Peyer's patch (tissue), 4 donors: ENCODE results near the gene CDX1. TPM values are rescaled to one million over a fixed set of nuclear protein-coding genes. Genes with fewer than 3 reads are reported as not detected.
"Not testable (repeated sequence)": the region's sequence is repeated elsewhere in the genome, so short reads cannot be mapped to it uniquely, and the experiment has no call there.

Experiments used
- DNase-seq, 3 donors: peaks; one replicate each; pipeline ENCODE4 v3.0.0-alpha.2; 2017 to 2019
- H3K27ac ChIP-seq, 4 donors: fragments of 200-600 bp; sonication (generic); one replicate each; pipeline ENCODE4 v1.5.1; 2016 to 2019
- H3K27me3 ChIP-seq, 2 donors: fragments of 200-600 bp; sonication (generic); one replicate each; pipeline ENCODE4 v1.5.1; 2019
- H3K36me3 ChIP-seq, 3 donors: fragments of 200-600 bp; sonication (generic); one replicate each; pipeline ENCODE4 v1.5.1; 2016 to 2019
- H3K4me1 ChIP-seq, 4 donors: fragments of 200-600 bp; sonication (generic); one replicate each; pipeline ENCODE4 v1.5.1; 2016 to 2019
- H3K4me3 ChIP-seq, 4 donors: fragments of 200-600 bp; sonication (generic); 1 replicate in 3 of 4; 2 replicates in 1 of 4; pipeline ENCODE4 v1.5.1; 2016 to 2019; ENCODE audit warnings: mild to moderate bottlenecking in 1 of 4
- H3K9me3 ChIP-seq, 4 donors: fragments of 200-600 bp; sonication (generic); one replicate each; pipeline ENCODE4 v1.5.1; 2016 to 2019; ENCODE audit warnings: mild to moderate bottlenecking in 1 of 4
- POLR2A ChIP-seq, 2 donors: fragments of 450-650 bp; IDR thresholded peaks; one replicate each; pipeline ENCODE4 v1.5.1; 2017; ENCODE audit warnings: antibody characterized with exemption in 2 of 2, mild to moderate bottlenecking in 2 of 2, moderate library complexity in 2 of 2
- total RNA-seq, 4 donors: library from RNA; depleted of rRNA; stranded (reverse); fragments of >200 nt; gene quantifications; one replicate each; pipeline ENCODE4 v1.1.0, GENCODE V29; 2016
- TF ChIP-seq, protein P1 (sequence below), 6 experiments: fragments of 450-650 bp in 4 of 6; fragments of 200-600 bp in 2 of 6; sonication (generic) in 1 of 6; IDR thresholded peaks; one replicate each; pipeline ENCODE4 v1.5.1; 2017 to 2019; ENCODE audit warnings: antibody characterized with exemption in 6 of 6, mild to moderate bottlenecking in 3 of 6, moderate library complexity in 1 of 6

The CDX1 gene
- total RNA-seq, 4 donors from 2014 or later: 177 to 429 (median 370) TPM

DNA sequence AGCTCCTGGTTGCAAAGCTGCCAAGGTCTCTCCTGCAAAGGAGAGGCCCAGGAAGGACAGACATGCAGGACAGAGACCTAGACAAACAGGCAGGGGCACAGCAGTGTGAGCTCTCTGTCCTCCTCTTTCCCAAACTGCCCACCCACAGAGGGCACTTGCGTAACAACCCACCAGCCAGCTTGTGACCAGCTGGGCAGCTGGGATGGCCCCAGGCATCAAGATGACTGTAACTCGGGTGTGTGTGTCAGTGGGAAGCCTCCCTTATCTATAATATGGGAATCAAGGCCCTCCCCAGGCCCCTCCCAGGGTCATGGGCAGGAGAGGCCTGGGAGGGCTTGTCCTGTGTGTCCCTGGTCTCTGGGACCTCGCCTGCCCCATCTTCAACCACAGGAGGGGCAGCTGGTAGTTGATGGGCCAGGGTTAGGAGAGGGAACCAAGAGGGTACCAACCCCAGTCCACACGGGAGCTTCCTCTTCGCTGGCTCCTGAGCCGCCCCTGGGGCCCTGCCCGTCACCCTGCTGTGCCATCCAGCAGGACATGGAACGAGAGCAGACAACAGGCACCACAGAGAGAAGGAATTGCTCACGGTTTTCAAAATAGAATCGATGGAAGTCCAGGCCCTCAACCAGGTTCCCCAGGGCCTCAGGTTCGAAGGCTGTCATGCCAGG, 61.2 kb downstream of the CDX1 start:
- Histone ChIP-seq H3K27ac (no peak overlapping the region), H3K27me3 (no peaks in the 10 kb centered on the region), H3K4me1 (no peaks in the 10 kb centered on the region), H3K4me3 (no peak overlapping the region), H3K36me3 (no peaks in the 10 kb centered on the region), H3K9me3 (no peaks in the 10 kb centered on the region)
- TF ChIP-seq, protein P1, sequence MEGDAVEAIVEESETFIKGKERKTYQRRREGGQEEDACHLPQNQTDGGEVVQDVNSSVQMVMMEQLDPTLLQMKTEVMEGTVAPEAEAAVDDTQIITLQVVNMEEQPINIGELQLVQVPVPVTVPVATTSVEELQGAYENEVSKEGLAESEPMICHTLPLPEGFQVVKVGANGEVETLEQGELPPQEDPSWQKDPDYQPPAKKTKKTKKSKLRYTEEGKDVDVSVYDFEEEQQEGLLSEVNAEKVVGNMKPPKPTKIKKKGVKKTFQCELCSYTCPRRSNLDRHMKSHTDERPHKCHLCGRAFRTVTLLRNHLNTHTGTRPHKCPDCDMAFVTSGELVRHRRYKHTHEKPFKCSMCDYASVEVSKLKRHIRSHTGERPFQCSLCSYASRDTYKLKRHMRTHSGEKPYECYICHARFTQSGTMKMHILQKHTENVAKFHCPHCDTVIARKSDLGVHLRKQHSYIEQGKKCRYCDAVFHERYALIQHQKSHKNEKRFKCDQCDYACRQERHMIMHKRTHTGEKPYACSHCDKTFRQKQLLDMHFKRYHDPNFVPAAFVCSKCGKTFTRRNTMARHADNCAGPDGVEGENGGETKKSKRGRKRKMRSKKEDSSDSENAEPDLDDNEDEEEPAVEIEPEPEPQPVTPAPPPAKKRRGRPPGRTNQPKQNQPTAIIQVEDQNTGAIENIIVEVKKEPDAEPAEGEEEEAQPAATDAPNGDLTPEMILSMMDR (IDR thresholded peaks at IDR 0.05): no peak
- no peak for TF ChIP-seq POLR2A (IDR thresholded peaks at IDR 0.05)
- no peak for DNase-seq

DNA sequence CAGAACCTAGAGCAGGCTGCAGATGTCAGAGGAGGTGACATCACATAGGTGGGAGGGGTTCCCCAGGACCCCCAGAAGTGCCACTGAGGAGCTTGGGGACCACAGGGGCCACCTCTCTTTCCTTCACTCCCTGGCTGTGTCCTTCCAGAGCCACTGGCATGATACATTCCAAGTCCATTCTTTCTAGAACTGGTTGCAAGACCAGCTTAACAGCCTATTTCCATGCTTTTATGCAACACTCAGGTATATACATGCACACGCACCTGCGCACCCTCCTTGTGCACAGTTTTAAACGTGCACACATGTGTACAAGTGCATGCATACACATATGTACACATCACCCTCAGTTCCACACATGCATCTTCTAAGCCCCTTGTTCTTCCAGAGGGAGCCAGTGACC, 63.0 kb downstream of the CDX1 start:
- H3K4me1 ChIP-seq: no peaks in the 10 kb centered on the region
- DNase-seq: no peak
- H3K9me3 ChIP-seq: no peaks in the 10 kb centered on the region
- TF ChIP-seq, protein P1 (IDR thresholded peaks at IDR 0.05): no peak
- TF ChIP-seq POLR2A (IDR thresholded peaks at IDR 0.05): no peak
- no peaks in the 10 kb centered on the region for H3K36me3 ChIP-seq
- no peaks in the 10 kb centered on the region for H3K27me3 ChIP-seq
- H3K27ac ChIP-seq: no peak overlapping the region
- no peak overlapping the region for H3K4me3 ChIP-seq

DNA sequence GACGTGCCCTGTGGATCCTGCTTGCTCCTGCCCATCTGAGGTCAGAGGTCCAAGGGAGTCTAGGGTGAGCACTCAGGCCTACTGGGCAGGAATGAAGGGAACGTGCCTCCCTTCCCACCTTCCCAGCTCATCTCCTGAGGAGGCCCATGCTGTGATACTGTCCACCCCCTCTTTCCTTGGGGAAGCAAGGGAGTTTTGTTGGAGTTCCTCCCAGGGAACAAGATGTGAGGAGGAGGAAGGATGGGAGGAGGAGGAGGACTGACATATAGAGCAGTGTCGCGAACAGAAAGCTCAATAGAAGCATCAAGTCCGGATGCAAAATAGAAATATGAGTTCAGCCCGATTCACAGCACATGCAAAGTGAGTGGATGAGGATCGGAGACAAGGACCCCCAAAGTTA, 64.3 kb downstream of the CDX1 start:
- H3K27me3 ChIP-seq: no peaks in the 10 kb centered on the region
- H3K9me3 ChIP-seq: no peaks in the 10 kb centered on the region
- no peak overlapping the region for H3K27ac ChIP-seq
- no peaks in the 10 kb centered on the region for H3K36me3 ChIP-seq
- DNase-seq: no peak
- H3K4me3 ChIP-seq: no peak overlapping the region
- TF ChIP-seq, protein P1 (IDR thresholded peaks at IDR 0.05): no peak
- no peak for TF ChIP-seq POLR2A (IDR thresholded peaks at IDR 0.05)
- no peaks in the 10 kb centered on the region for H3K4me1 ChIP-seq

DNA sequence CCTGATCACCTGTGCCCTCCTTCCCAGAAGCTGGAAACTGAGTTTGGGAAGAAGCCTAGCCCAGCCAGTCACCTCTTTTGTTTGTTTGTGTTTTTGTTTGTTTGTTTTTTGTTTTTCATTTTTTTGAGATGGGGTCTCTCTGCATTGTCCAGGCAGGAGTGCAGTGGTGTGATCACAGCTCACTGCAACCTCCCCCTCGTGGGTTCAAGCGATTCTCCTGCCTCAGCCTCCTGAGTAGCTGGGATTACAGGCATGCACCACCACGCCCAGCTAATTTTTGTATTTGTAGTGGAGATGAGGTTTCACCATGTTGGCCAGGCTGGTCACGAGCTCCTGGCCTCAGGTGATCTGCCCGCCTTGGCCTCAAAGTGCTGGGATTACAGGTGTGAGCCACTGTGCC, 67.1 kb downstream of the CDX1 start:
- not testable (repeated sequence) for H3K4me3 ChIP-seq, H3K9me3 ChIP-seq, H3K27me3 ChIP-seq, H3K4me1 ChIP-seq, H3K27ac ChIP-seq, DNase-seq, H3K36me3 ChIP-seq

Other genes starting within 250 kb of the CDX1 start
- gene PDE6A, start 222.0 kb upstream of the CDX1 start, total RNA-seq: not detected
- 10 to 100 TPM in 3 of 4 donors, 1 to 10 TPM in 1; 7.4 to 87.4 (median 52.1) TPM for gene SLC26A2, start 206.0 kb upstream of the CDX1 start, total RNA-seq
- gene TIGD6, start 166.1 kb upstream of the CDX1 start, total RNA-seq: 1 to 10 TPM; 1.2 to 4.5 (median 2.7) TPM
- gene HMGXB3, start 166.0 kb upstream of the CDX1 start, total RNA-seq: 10 to 100 TPM; 24.3 to 45.0 (median 41.4) TPM
- 10 to 100 TPM in 3 of 4 donors, 1 to 10 TPM in 1; 2.1 to 24.8 (median 13.5) TPM for gene CSF1R, start 80.2 kb upstream of the CDX1 start, total RNA-seq
- gene PDGFRB, start 10.9 kb upstream of the CDX1 start, total RNA-seq: 10 to 100 TPM; 17.5 to 87.5 (median 31.2) TPM
- 10 to 100 TPM; 12.3 to 41.6 (median 19.9) TPM for gene SLC6A7, start 23.3 kb downstream of the CDX1 start, total RNA-seq
- gene CAMK2A, start 123.0 kb downstream of the CDX1 start, total RNA-seq: 1 to 10 TPM in 1 of 4 donors, not detected in 3; 1.2 TPM
- not detected for gene ARSI, start 136.1 kb downstream of the CDX1 start, total RNA-seq
- gene TCOF1, start 190.9 kb downstream of the CDX1 start, total RNA-seq: 10 to 100 TPM; 19.4 to 85.0 (median 28.2) TPM
- 1,000 to 10,000 TPM in 2 of 4 donors, 100 to 1,000 TPM in 2; 759 to 2,006 (median 1,183) TPM for gene CD74, start 246.1 kb downstream of the CDX1 start, total RNA-seq